NCI-H446 (cell line): ENCODE measurements around the gene OR13C8.

ENCODE experiments used
- DNase-seq, 2 experiments: peaks; one replicate each; lab custom pipeline; 2025; lab: John Stamatoyannopoulos, UW

OR13C8 gene

DNA sequence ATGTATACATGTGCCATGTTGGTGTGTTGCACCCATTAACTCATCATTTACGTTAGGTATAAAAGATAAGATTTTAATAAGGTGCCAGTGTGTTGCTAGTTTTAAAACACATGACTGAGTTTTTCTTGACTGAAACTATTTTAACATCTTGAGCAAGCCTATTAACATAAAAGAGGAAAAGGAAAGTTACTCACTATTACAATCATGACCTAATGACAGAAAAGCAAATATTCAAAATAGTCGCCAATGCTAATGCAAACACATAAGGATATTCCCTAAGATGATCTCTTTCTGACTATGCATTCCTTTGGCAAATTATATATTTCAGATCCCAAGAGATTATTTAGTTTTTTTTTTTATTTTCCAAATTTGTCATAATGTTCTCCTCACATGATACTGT, 42.2 kb downstream of the OR13C8 start:
- DNase-seq = no peak

DNA sequence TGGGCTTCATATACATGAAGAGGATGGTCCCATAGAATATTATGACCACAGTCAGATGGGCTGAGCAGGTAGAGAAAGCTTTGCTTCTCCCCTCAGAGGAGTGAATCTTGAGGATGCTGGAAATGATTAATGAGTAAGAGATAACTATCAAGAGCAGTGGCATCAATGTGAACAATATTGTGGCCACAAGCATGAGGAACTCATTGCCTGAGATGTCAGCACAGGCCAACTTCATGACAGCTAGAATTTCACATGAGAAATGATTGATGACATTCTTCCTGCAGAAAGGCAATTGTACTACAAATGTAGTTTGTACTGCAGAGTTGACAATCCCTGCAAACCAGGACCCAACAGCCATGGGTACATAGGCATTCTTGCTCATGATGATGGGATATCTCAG, 48.5 kb downstream of the OR13C8 start:
- no peak for DNase-seq

DNA sequence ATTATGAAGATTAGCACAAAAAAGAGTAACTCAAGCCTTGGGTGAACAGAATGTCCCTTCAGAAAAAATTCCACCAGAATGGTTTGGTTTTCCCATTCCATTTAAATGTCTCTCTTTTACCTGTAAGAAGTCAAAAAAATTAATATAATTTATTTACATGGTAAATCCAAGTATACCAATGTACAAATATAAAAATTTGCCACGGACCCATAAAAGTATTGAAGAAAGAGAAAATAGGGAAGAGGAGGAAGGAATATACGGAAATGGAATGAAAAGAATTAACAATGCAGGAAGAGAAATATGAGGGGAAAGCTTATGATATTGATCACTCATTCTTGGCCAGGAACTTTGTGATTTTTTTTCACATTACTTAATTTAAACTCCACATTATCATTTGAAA, 49.1 kb downstream of the OR13C8 start, which contains the start of gene OR13C9:
Gene OR13C9 (minus strand): TSS at position 101 of the 400 bp plus-strand sequence. CDS start 0 bp downstream, at position 101.
- DNase-seq = no peak
